ENCODE data around the gene ANAPC2. TPM values are rescaled to one million over a fixed set of nuclear protein-coding genes. Genes with fewer than 3 reads are reported as not detected.

The ANAPC2 gene
- polyA plus RNA-seq, 3 donors = 35.5 to 56.7 (median 49.2) TPM

DNA sequence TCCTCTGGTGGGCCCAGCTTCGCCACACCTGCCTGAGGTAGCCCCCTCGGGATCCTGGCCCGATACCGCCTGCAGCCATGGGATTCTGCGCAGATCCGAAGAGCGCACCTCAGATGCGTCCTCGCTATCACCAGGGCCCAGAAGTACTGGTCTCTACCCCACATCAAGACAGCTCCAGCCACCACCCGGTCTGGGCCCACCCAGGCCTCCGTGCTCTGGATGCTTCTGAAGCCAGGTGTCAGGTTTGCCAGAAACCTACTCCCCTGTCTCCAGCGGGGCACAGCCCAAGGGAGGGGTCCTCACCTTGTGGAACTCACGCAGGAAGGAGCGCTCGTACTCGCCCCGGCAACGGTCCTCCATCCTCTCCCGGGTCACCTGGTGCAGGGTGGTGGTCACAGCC, 2.4 kb downstream of the ANAPC2 start:
- no peak for DNase-seq (ENCODE audit: extremely low read depth in 1 of 11, low read depth in 9 of 11, low spot score in 4 of 11)

GRCh38 chr9:137184881-137185660, 3.3 kb downstream of the ANAPC2 start:
- no peak for DNase-seq (ENCODE audit: extremely low read depth in 1 of 11, low read depth in 9 of 11, low spot score in 4 of 11)

GRCh38 chr9:137183980-137184595, 4.3 kb downstream of the ANAPC2 start:
- DNase-seq (ENCODE audit: extremely low read depth in 1 of 11, low read depth in 9 of 11, low spot score in 4 of 11) = no peak

- no peak for DNase-seq (ENCODE audit: extremely low read depth in 1 of 11, low read depth in 9 of 11, low spot score in 4 of 11)
These were observed 5.5 kb downstream of the ANAPC2 start for GRCh38 chr9:137182836-137183235.

- no peak for DNase-seq (ENCODE audit: extremely low read depth in 1 of 11, low read depth in 9 of 11, low spot score in 4 of 11)
These were observed 6.7 kb downstream of the ANAPC2 start for GRCh38 chr9:137181680-137182079.

DNA sequence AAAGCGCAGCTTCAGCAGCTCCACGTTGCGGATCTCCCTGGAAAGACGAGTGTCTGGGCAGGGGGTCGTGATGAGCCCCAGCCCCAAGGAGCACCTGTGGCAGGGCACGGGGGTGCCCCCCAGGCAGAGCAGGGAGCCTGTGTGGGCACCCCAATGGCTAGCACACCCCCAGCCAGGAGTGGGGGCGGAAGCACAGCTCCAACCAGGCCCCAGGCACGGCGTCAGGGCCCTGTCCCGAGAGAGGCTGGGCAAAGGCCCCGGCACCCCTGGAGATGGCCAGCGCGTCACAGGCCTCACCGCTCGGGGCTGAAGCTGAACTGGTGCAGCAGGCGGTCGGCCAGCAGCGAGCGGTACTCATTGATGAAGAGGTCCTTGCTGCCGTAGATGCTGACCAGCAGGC, 7.9 kb downstream of the ANAPC2 start:
- no peak for DNase-seq (ENCODE audit: extremely low read depth in 1 of 11, low read depth in 9 of 11, low spot score in 4 of 11)

GRCh38 chr9:137179761-137180160, 8.6 kb downstream of the ANAPC2 start:
- no peak for DNase-seq (ENCODE audit: extremely low read depth in 1 of 11, low read depth in 9 of 11, low spot score in 4 of 11)

- DNase-seq (ENCODE audit: extremely low read depth in 1 of 11, low read depth in 9 of 11, low spot score in 4 of 11) = no peak
These were observed 9.3 kb downstream of the ANAPC2 start for GRCh38 chr9:137178939-137179630.

GRCh38 chr9:137178201-137178938, 10.0 kb downstream of the ANAPC2 start:
- DNase-seq (ENCODE audit: extremely low read depth in 1 of 11, low read depth in 9 of 11, low spot score in 4 of 11) = no peak

DNA sequence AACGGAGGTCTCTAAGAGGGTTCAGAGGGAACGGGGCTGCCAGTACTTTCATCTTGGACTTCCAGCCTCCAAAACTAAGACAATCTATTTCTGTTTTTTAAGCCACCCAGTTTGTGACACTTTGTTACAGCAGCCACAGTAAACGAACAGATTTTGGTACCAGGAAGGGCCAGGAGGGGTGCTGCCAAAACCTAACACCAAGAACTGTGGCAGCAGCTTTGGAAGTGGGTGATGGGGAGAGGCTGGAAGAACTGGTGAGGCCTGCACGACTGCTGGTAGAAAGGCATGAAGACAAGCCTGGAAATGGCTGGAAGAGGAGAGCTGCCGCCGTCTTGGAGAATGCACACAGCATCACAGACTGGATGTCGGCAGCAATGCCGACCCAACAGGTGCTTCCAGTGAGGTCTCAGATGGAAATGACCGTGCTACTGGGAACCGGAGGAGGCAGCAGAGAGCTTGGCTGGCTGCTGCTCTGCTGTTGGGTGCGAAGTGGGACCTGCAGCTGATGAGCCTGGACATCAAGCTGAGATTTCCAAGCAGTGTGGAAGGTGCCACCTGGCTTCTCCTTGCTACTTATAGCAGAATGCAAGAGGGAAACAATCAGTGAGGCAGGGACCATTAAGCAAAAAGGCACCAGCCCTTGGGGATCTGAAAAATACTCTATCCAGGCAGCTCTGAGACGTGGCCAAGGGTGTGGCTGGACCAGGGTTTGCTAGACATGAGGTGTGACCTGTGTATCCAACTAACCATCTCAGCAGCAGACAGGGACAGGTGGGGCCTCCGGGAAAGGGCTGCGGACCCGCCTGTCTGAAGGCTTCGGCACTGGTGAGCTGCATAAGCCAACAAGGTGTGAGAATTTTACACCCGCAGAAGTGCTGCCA, 11.8 kb downstream of the ANAPC2 start:
- DNase-seq (ENCODE audit: extremely low read depth in 1 of 11, low read depth in 9 of 11, low spot score in 4 of 11) = no peak

DNA sequence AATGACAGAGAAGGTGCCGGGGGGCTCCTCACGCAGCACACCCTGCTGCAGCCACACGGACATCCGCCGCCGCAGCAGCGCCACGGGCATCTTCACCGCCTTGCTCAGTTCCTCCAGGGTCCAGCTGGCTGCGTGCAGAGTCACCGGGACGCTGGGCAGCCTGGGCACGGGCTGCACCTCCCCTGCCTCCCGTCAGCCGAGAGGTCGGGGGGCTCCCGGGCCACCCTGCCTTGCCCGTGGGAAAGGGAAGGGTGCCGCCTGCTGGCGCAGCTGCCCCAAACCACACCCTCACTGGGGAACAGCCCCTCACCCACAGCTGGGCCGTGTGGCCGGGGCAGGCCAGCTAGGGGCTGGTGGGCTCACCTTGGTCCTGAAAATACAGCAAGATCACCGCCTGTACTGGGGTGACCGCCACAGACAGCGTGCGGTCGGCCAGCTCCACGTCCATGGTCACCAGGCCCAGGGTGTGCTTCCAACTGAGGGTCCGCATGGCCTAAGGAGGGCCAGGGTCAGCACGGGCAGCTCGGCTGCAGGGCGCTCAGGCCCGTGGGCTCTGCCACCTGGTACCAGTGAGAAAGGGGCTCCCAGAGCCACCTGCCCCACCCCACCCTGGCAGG, 12.9 kb downstream of the ANAPC2 start:
- DNase-seq (ENCODE audit: extremely low read depth in 1 of 11, low read depth in 9 of 11, low spot score in 4 of 11) = no peak

- DNase-seq (ENCODE audit: extremely low read depth in 1 of 11, low read depth in 9 of 11, low spot score in 4 of 11) = no peak
These were observed 13.6 kb downstream of the ANAPC2 start for GRCh38 chr9:137174722-137175293.

- no peak for DNase-seq (ENCODE audit: extremely low read depth in 1 of 11, low read depth in 9 of 11, low spot score in 4 of 11)
These were observed 14.3 kb downstream of the ANAPC2 start for GRCh38 chr9:137173796-137174664.

DNA sequence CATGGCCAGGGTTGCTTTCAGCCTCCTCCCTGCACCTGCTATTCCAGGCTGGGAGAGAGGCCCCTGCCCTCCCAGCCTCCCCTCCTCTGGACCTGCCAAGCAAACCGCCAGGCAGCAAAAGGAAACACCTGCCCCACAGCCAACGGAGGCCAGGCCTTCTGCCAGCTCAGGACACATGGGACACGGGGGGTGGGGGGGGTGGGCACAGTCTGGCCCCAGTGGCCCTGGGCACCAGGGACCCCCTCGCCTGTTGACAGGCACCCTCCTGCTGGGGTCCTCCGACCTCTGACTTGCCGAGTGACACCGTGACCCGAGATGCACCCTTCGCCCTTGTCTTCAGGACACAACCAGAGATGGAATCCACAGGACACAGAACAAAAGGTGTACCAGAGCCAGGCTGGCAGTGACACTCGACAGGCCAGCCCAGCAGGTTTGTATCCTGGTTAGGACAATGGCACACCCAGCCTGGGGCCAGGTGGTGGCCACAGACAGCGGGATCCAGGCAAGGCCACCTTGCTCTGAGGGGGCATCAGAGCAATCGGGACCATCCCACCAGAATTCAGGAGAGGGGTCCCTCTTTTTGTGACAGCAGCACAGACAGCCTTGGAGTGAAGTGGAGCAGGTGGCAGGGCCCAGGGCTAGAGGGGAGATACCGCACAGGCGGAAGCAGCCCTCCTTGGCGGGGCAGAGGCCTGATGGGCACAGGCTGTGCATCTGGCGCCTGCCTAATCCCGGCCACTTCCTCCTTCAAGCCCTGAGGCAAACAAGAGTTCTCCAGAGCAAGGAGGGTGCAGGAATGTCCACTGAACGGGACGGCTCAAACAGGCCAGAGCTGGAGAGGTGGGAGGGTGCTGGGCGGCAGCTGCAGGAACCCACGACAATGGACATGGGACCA, 15.2 kb downstream of the ANAPC2 start:
- DNase-seq (ENCODE audit: extremely low read depth in 1 of 11, low read depth in 9 of 11, low spot score in 4 of 11) = no peak

DNA sequence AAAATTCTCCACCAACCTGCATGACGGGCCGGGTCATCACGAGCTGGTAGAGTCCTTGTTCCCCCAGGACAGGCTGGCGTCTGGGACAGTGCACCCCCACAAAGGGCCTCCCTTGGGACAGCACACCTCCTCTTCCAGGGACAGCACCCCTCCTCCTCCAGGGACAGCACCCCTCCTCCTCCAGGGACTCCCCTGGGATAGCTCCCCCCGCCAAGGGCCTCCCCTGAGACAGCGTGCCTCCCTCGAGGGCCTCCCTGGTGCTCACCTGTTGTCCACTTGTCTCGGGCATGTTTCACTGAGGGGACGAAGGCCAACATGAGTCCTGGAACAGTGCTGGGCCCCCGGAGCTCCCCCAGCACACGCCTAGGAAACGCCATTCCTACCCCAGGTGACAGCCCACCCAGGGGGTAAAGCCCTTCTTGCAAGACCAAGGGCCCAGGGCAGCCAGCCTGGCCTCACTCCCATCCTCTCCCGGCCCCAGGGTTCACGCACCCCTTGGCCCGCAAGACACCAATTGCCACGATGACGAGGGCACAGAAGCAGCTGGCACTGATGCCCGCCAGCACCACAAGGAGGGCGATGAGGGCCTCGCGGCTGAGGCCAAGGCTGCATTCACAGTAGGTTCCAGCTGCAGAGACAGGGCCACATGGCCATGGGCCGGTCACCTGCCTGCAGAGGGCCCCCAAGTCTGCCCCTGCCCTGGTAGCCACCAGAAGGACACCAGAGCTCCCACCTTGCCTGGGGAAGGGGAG, 17.0 kb downstream of the ANAPC2 start:
- DNase-seq (ENCODE audit: extremely low read depth in 1 of 11, low read depth in 9 of 11, low spot score in 4 of 11) = no peak
